ENCODE results near the gene PIERCE2.

The PIERCE2 gene

DNA sequence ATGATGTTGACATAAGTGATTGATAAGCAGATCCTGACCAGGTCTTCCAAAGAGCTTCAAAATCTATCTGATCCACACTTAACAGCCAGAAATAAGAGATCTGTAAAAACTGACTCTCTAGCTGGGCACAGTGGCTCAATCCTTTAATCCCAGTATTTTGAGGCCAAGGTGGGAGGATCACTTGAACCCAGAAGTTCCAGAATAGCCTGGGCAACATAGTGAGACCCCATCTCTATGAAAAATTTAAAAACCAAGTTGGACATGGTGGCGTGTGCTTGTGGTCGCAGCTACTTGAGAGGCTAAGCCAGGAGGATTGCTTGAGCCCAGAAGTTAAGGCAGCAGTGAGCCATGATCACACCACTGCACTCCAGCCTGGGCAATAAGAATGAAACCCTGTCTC is 45.7 kb upstream of the PIERCE2 start:
- TF ChIP-seq FOXM1 (IDR thresholded peaks at IDR 0.05; ENCODE audit: borderline replicate concordance, low read depth) (no peak), RAD21 (IDR thresholded peaks at IDR 0.05; ENCODE audit: low read depth) (no peak), EGR1 (IDR thresholded peaks at IDR 0.05) (no peak), CREB1 (IDR thresholded peaks at IDR 0.05; ENCODE audit: low read depth) (no peak), CEBPB (IDR thresholded peaks at IDR 0.05) (no peak)
- TF ChIP-seq, protein P1, sequence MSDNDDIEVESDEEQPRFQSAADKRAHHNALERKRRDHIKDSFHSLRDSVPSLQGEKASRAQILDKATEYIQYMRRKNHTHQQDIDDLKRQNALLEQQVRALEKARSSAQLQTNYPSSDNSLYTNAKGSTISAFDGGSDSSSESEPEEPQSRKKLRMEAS (IDR thresholded peaks at IDR 0.05), result no peak
- TF ChIP-seq, protein P2, sequence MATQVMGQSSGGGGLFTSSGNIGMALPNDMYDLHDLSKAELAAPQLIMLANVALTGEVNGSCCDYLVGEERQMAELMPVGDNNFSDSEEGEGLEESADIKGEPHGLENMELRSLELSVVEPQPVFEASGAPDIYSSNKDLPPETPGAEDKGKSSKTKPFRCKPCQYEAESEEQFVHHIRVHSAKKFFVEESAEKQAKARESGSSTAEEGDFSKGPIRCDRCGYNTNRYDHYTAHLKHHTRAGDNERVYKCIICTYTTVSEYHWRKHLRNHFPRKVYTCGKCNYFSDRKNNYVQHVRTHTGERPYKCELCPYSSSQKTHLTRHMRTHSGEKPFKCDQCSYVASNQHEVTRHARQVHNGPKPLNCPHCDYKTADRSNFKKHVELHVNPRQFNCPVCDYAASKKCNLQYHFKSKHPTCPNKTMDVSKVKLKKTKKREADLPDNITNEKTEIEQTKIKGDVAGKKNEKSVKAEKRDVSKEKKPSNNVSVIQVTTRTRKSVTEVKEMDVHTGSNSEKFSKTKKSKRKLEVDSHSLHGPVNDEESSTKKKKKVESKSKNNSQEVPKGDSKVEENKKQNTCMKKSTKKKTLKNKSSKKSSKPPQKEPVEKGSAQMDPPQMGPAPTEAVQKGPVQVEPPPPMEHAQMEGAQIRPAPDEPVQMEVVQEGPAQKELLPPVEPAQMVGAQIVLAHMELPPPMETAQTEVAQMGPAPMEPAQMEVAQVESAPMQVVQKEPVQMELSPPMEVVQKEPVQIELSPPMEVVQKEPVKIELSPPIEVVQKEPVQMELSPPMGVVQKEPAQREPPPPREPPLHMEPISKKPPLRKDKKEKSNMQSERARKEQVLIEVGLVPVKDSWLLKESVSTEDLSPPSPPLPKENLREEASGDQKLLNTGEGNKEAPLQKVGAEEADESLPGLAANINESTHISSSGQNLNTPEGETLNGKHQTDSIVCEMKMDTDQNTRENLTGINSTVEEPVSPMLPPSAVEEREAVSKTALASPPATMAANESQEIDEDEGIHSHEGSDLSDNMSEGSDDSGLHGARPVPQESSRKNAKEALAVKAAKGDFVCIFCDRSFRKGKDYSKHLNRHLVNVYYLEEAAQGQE (IDR thresholded peaks at IDR 0.05; ENCODE audit: low read depth), result no peak

DNA sequence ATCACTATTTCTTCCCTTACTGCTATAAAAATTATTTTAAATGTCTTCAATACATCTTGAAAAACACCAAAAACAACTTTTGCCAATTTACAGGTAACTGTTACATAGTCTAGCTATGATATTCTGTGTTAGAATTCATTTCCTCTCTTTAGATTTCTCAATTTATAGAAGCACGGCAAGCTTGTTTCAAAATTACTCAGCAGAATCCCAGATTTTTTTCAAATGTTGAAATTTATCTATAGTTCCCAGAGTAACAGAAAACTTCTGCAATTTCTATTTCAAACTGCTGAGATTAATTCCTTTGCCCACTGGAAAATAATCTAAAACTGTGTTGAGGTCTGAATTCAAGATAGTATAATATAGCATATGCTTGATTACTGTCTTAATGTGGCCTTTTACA is 41.3 kb upstream of the PIERCE2 start:
- no peak for TF ChIP-seq EGR1 (IDR thresholded peaks at IDR 0.05)
- no peak for TF ChIP-seq NFIC (IDR thresholded peaks at IDR 0.05)
- TF ChIP-seq TCF12 (IDR thresholded peaks at IDR 0.05; ENCODE audit: low read depth), result no peak
- TF ChIP-seq CREB1 (IDR thresholded peaks at IDR 0.05; ENCODE audit: low read depth), result no peak
- TF ChIP-seq FOXM1 (IDR thresholded peaks at IDR 0.05; ENCODE audit: borderline replicate concordance, low read depth), result no peak
- no peak for TF ChIP-seq ZBTB7A (IDR thresholded peaks at IDR 0.05; ENCODE audit: low read depth)
- TF ChIP-seq EP300 (IDR thresholded peaks at IDR 0.05; ENCODE audit: borderline replicate concordance), result no peak
- TF ChIP-seq TEAD4 (IDR thresholded peaks at IDR 0.05), result no peak
- TF ChIP-seq, protein P3, sequence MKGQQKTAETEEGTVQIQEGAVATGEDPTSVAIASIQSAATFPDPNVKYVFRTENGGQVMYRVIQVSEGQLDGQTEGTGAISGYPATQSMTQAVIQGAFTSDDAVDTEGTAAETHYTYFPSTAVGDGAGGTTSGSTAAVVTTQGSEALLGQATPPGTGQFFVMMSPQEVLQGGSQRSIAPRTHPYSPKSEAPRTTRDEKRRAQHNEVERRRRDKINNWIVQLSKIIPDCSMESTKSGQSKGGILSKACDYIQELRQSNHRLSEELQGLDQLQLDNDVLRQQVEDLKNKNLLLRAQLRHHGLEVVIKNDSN (IDR thresholded peaks at IDR 0.05), result no peak
- TF ChIP-seq TAF1 (IDR thresholded peaks at IDR 0.05; ENCODE audit: low read depth), result no peak
- TF ChIP-seq YY1 (IDR thresholded peaks at IDR 0.05; ENCODE audit: low read depth), result no peak
- no peak for TF ChIP-seq CEBPB (IDR thresholded peaks at IDR 0.05)
- TF ChIP-seq, protein P1 (IDR thresholded peaks at IDR 0.05), result no peak
- TF ChIP-seq, protein P2 (IDR thresholded peaks at IDR 0.05; ENCODE audit: low read depth), result no peak
- TF ChIP-seq RAD21 (IDR thresholded peaks at IDR 0.05; ENCODE audit: low read depth), result no peak

DNA sequence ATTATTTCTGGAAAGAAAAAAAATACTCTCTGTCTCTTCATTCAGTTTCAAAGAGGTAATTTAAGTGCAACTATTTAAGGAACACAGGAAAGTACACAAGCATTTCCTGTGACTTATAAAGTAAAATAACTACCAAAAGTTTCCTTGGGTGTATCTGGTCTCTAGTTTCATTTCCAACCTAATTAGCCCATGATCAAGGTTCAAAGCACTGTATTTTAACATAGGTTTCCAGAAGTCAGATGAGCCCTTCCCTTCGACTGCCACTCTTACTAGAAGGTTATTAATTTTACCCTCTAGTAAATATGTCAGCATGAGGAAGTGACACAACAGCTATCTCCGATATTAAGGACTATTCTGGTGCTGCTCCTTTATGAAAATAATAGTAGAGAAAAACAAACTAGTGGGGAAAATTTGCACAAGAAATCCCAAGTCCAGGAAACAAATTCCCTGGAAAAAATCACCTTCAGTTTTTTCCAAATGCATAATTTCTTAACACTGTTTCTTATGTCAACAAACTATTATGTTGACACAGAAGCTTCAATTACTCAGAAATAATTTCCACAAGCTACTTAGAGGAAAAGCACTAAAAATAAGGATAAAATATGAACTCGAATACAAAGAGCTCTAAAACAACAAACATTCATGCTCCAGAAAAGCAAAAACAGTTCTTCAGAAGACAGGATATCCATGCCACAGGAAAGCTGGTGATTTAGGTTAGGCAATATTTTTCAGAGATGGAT is 35.4 kb upstream of the PIERCE2 start:
- TF ChIP-seq, protein P3 (IDR thresholded peaks at IDR 0.05), result no peak
- TF ChIP-seq TCF12 (IDR thresholded peaks at IDR 0.05; ENCODE audit: low read depth) (no peak), ZBTB7A (IDR thresholded peaks at IDR 0.05; ENCODE audit: low read depth) (no peak), TEAD4 (IDR thresholded peaks at IDR 0.05) (no peak), EP300 (IDR thresholded peaks at IDR 0.05; ENCODE audit: borderline replicate concordance) (no peak), RAD21 (IDR thresholded peaks at IDR 0.05; ENCODE audit: low read depth) (no peak), TAF1 (IDR thresholded peaks at IDR 0.05; ENCODE audit: low read depth) (no peak), YY1 (IDR thresholded peaks at IDR 0.05; ENCODE audit: low read depth) (no peak), NFIC (IDR thresholded peaks at IDR 0.05) (no peak), FOXM1 (IDR thresholded peaks at IDR 0.05; ENCODE audit: borderline replicate concordance, low read depth) (no peak), CEBPB (IDR thresholded peaks at IDR 0.05) (no peak), CREB1 (IDR thresholded peaks at IDR 0.05; ENCODE audit: low read depth) (no peak), EGR1 (IDR thresholded peaks at IDR 0.05) (no peak)
- TF ChIP-seq, protein P1 (IDR thresholded peaks at IDR 0.05), result no peak
- TF ChIP-seq, protein P2 (IDR thresholded peaks at IDR 0.05; ENCODE audit: low read depth), result no peak

DNA sequence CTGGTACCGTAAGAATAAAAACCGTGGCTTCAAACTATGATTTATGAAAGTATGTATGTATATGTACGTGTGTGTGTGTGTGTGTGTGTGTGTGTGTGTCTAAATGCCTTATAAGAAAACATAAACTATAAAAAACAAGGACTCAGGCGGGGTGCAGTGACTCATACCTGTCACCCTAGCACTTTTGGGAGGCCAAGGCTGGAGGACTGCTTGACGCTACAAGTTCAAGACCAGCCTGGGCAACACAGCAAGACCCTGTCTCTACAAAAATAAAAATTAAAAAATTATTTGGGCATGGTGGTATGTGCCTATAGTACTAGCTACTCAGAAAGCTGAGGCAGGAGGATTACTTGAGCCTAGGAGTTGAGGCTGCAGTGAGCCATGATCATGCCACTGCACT is 29.2 kb upstream of the PIERCE2 start:
- TF ChIP-seq, protein P1 (IDR thresholded peaks at IDR 0.05), result no peak
- TF ChIP-seq NFIC (IDR thresholded peaks at IDR 0.05), result no peak
- TF ChIP-seq, protein P3 (IDR thresholded peaks at IDR 0.05), result no peak
- TF ChIP-seq CEBPB (IDR thresholded peaks at IDR 0.05), result no peak
- no peak for TF ChIP-seq EP300 (IDR thresholded peaks at IDR 0.05; ENCODE audit: borderline replicate concordance)
- TF ChIP-seq YY1 (IDR thresholded peaks at IDR 0.05; ENCODE audit: low read depth), result no peak
- no peak for TF ChIP-seq FOXM1 (IDR thresholded peaks at IDR 0.05; ENCODE audit: borderline replicate concordance, low read depth)
- TF ChIP-seq TEAD4 (IDR thresholded peaks at IDR 0.05), result no peak
- TF ChIP-seq, protein P2 (IDR thresholded peaks at IDR 0.05; ENCODE audit: low read depth), result no peak
- no peak for TF ChIP-seq TCF12 (IDR thresholded peaks at IDR 0.05; ENCODE audit: low read depth)

Measured in Ishikawa (cell line).